Fibroblast of villous mesenchyme (primary cell): ENCODE data around the gene NMNAT2. TPM values are rescaled to one million over a fixed set of nuclear protein-coding genes. Genes with fewer than 3 reads are reported as not detected.

Experiments
- DNase-seq: peaks from one replicate; pipeline ENCODE4 v3.0.0-alpha.2; 2010; ENCODE audit warnings: low read depth
- H3K4me3 ChIP-seq: 2 replicates; pipeline ENCODE4 v1.5.1; 2011; ENCODE audit warnings: low read depth, mild to moderate bottlenecking, low read length
- total RNA-seq: library from RNA; depleted of rRNA; stranded (reverse); fragments of >200 nt; gene quantifications from 2 replicates; pipeline ENCODE4 v1.2.3, GENCODE V29; 2012
- TF ChIP-seq, protein P1 (sequence below): IDR thresholded peaks from 2 replicates; pipeline ENCODE4 v1.5.1; 2012; ENCODE audit warnings: low read depth, mild to moderate bottlenecking, low read length; ENCODE audit not compliant: insufficient read depth

Gene NMNAT2
- total RNA-seq, 1 donor = 3.9 TPM

DNA sequence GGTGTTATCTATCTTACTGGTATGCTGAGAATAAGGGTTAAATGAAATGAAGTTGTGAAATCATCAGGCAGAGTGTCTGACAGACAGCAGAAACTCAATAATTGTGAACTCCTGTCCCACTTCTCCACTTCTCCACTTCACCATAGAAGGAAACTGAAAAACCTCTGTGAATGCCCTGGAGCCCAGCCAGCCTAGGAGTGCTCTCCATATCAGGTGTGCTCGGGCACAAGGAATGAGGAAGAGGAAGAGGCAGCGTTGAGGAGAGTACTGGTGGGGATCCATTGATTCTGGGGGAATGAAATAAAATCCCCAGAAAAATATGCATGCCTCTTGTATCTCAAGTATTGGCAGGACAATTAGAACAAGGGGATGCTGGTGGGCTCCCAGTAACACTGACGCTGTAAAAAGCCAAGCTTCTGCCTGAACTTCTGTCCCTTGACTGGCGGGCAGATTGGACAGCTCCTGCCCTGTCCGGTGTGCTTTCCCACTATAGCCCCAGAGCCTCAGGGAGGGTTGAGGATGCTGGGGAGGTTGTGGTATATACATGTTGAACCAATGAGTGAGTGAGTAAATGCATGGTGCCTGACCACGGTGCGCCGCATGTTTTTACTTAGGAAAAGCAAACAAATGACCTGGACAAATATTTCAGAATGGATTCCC is 47.7 kb downstream of the NMNAT2 start:
- no peak for DNase-seq
- TF ChIP-seq, protein P1, sequence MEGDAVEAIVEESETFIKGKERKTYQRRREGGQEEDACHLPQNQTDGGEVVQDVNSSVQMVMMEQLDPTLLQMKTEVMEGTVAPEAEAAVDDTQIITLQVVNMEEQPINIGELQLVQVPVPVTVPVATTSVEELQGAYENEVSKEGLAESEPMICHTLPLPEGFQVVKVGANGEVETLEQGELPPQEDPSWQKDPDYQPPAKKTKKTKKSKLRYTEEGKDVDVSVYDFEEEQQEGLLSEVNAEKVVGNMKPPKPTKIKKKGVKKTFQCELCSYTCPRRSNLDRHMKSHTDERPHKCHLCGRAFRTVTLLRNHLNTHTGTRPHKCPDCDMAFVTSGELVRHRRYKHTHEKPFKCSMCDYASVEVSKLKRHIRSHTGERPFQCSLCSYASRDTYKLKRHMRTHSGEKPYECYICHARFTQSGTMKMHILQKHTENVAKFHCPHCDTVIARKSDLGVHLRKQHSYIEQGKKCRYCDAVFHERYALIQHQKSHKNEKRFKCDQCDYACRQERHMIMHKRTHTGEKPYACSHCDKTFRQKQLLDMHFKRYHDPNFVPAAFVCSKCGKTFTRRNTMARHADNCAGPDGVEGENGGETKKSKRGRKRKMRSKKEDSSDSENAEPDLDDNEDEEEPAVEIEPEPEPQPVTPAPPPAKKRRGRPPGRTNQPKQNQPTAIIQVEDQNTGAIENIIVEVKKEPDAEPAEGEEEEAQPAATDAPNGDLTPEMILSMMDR = no peak
- no peak overlapping the region for H3K4me3 ChIP-seq

DNA sequence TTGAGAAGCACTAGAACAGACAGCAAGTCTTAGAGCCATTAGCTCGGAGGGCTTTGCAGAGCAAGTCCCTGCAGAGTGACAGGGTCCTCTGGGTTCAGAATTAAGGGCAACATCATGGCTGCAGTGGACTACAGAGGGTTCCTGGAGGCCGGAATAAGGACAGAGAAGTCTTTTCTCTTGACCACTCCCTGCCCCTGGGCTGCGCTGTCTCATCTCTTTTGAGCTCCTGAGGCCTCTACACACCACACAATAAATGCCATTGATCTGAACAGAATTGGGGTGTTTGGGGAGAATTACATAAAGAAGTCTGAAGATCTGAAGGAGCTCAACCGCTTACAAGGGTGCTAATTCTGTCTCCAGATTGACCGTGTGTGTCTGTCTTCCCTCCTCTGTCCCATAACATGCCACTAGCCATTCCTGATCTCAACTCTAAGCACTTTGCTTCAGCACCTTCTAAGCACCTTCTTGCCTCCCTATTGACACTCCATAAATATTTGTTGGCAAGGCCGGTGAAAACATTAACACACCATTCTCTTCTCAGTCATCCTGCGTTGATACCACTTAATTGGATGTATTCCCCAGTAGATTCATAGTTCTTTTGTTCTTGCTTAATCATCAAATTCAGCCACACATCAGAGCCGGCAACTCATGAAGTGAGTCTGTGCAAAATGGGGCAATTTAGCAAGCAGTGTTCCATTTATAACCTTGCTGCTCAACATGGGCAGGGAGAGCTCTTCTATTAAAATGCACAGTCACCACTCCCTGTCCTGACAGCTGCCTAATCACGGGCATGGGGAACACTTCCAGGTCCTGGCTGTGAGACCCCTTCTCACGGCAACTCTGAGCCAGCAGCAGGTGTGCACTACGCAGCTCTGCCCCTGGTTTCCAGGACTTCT is 49.7 kb downstream of the NMNAT2 start:
- DNase-seq = no peak
- TF ChIP-seq, protein P1 = no peak
- H3K4me3 ChIP-seq = no peak overlapping the region

DNA sequence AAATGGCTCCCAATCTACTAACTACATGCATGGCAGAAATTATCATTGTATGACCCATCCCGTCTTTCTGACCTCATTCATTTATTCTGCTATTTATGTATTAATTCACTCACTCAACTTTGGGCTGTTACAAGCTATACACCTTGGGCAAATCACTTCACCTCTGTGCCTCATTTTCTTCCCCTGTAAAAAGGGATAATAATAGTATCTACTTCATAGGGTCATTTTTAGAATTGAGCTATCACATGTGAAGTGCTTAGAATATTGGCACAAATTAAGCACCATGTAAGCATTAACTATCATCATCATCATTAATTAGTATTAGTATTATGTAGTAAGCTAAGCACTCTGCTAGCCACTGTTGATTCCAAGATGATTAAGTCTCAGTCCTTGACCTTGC is 52.1 kb downstream of the NMNAT2 start:
- no peak for DNase-seq
- H3K4me3 ChIP-seq = no peak overlapping the region
- TF ChIP-seq, protein P1 = no peak

DNA sequence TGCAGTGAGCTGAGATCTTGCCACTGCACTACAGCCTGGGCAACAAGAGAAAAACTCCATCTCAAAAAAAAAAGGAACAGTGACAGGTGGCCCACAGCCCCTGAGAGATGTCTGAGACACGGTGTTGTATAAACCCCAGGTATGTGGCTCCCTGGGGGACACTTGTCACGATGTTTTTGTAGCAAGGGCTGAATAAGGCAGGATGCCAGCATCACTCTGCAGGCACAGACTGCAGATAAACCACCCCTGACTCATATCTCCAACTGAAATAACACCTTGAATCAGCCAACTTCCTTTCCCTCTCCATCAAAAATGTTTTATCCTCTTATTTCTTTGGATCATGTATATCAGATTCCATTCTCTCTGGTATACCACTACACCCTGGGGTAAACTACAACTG is 52.5 kb downstream of the NMNAT2 start:
- H3K4me3 ChIP-seq = no peak overlapping the region
- no peak for DNase-seq
- TF ChIP-seq, protein P1 = no peak

DNA sequence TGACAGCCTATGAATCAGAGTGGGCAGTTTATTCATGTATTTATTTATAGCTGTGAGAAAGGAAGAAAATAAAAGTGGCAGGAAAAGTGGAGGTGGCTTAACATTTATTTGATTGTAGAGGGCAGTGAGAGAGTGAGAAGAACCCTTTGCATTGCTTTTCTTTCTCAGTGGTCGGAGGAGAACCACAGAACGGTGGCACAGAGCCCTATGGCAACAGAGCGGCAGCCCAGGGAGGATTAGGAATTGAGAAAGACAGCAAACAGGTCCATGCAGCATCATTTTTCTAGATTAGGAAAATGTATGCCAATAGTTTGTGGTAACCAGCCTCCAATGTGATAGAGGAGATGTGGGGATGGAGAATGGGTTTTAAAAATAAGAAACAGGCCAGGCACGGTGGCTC is 53.1 kb downstream of the NMNAT2 start:
- TF ChIP-seq, protein P1 = no peak
- no peak for DNase-seq
- no peak overlapping the region for H3K4me3 ChIP-seq

DNA sequence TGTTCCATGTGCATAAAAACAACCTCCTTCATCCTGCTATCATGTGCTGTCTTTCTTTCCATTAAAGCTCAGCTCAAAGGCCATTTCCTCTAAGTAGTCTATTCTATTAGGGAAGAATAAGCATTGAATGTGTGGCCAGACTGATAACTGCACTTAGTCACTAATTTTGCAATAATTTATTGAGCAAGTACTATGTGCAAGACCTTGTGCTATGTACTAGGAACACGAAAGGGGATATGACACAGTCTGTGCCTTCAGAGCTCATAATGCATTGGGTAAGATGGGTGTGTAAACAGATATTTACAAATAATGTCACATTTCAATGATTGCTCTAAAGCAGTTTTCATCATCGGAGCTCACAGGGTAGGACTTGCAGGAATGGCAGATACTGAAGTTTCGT is 54.2 kb downstream of the NMNAT2 start:
- peak; percentile 12 for DNase-seq
- TF ChIP-seq, protein P1 = no peak
- no peak overlapping the region for H3K4me3 ChIP-seq
